ENCODE results near the gene MEGF6.

GRCh38 chr1:3625151-3625907, 14.0 kb upstream of the MEGF6 start:
- no peak for TF ChIP-seq CTCF (IDR thresholded peaks at IDR 0.05)
- no peak for TF ChIP-seq POLR2AphosphoS5 (IDR thresholded peaks at IDR 0.05)
